ENCODE data around the gene SUSD4. TPM values are rescaled to one million over a fixed set of nuclear protein-coding genes. Genes with fewer than 3 reads are reported as not detected.
A peak's percentile ranks its signal among the peaks of the same experiment; 100 is the strongest.

Gene SUSD4
- total and polyA plus RNA-seq, 2 of the 8 experiments (the other 6 are each of a cell fraction or from before 2014, with no cell fraction given), result 3.9 to 5.2 TPM

DNA sequence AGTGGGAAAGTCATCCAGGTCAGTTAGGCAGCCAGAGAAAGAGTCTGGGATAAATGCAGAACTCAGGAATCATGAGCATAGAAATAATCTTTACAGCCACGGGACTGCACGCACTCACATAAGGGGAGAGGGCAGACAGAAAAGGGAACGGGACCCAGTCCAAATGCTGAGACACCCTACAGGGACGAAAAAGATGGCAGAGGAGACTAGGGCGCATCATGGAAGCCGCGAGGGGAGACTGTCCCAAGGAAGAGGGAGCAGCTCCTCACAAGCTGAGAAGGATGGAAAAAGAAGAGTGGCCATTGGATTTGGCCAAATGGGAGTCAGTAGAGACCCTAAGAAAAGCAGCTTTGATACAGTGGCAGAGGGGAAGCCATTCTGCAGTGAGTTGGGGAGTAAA, 118.0 kb downstream of the SUSD4 start:
- Histone ChIP-seq H3K14ac (ENCODE audit: insufficient read length) (no peak overlapping the region), H3K27ac (ENCODE audit: low read depth, low read length) (no peak overlapping the region), H3K79me2 (ENCODE audit: control insufficient read depth in 1 of 2, insufficient read depth in 2 of 2, low read length in 2 of 2) (no peaks in the 10 kb centered on the region), H2BK5ac (ENCODE audit: low read depth, low read length) (no peak overlapping the region), H3K56ac (replicated peaks; ENCODE audit: insufficient read length, low read depth, low read length) (no peak overlapping the region), H3K27me3 (replicated peaks in 1 of 4; ENCODE audit: control insufficient read depth in 3 of 4, extremely low read depth in 1 of 4, insufficient read depth in 3 of 4, low read length in 3 of 4) (no peaks in the 10 kb centered on the region; a peak in 1 of 7 replicates), H3K23ac (ENCODE audit: insufficient read length) (no peak overlapping the region), H3K4me1 (replicated peaks in 1 of 4; ENCODE audit: control insufficient read depth in 3 of 4, insufficient read depth in 4 of 4, low read length in 3 of 4) (no peaks in the 10 kb centered on the region), H4K5ac (ENCODE audit: insufficient read length, low read depth, low read length) (no peak overlapping the region), H4K20me1 (replicated peaks in 1 of 2; ENCODE audit: control insufficient read depth in 1 of 2, insufficient read depth in 2 of 2, low read length in 2 of 2) (no peaks in the 10 kb centered on the region), H4K91ac (replicated peaks; ENCODE audit: insufficient read length, low read length) (no peak overlapping the region), H3K79me1 (ENCODE audit: low read depth, low read length) (no peaks in the 10 kb centered on the region), H3K36me3 (ENCODE audit: control insufficient read depth in 2 of 4, insufficient read depth in 4 of 4, low read length in 3 of 4) (no peaks in the 10 kb centered on the region), H4K8ac (ENCODE audit: extremely low read depth, insufficient read depth, low read length) (no peak overlapping the region), H3K18ac (ENCODE audit: extremely low read depth, low read length) (no peak overlapping the region), H3K4me2 (ENCODE audit: insufficient read depth in 1 of 2, low read depth in 2 of 2, low read length in 2 of 2) (no peak overlapping the region), H3K4ac (replicated peaks; ENCODE audit: insufficient read length, low read depth, low read length) (no peak overlapping the region), H3K9ac (replicated peaks in 1 of 4; ENCODE audit: extremely low read depth in 1 of 4, low read depth in 3 of 4, low read length in 3 of 4) (no peak overlapping the region), H3K4me3 (ENCODE audit: extremely low read depth in 1 of 4, insufficient read depth in 2 of 4, low read depth in 3 of 4, low read length in 4 of 4) (no peak overlapping the region), H3K9me3 (ENCODE audit: insufficient read depth in 2 of 2, low read depth in 1 of 2, low read length in 1 of 2) (no peaks in the 10 kb centered on the region), H3K23me2 (ENCODE audit: low read depth, low read length) (no peaks in the 10 kb centered on the region), H2BK15ac (ENCODE audit: low read length) (no peak overlapping the region), H2AK5ac (ENCODE audit: low read depth, low read length) (no peak overlapping the region), H2BK20ac (ENCODE audit: low read length) (no peak overlapping the region), H2AFZ (ENCODE audit: low read length) (no peak overlapping the region), H2BK120ac (replicated peaks; ENCODE audit: low read depth, low read length) (no peak overlapping the region), H2BK12ac (ENCODE audit: low read depth, low read length) (no peak overlapping the region)
- ChIA-PET POLR2A (ENCODE audit: partially characterized antibody) (no interaction called here), CTCF (ENCODE audit: partially characterized antibody) (interaction anchor here (0.7 to 1.6 kb wide), 4 partner anchors 19 to 438 kb away, joined by 3 to 4 read pairs (median 4); no protein-coding TSS in a partner anchor)
- 94% methylated on average over 6 of the region's 7 CpGs; no CpG with 5 or more reads in 1 of the 2 experiments for WGBS, 2 experiments (ENCODE audit: extremely low coverage in 1 of 2, insufficient coverage in 1 of 2, insufficient read length in 1 of 2, insufficient replicate concordance in 2 of 2, low coverage in 1 of 2, low lambda C conversion rate in 2 of 2, missing lambda C conversion rate in 1 of 2)
- TF ChIP-seq ASH2L (IDR thresholded peaks at IDR 0.05; ENCODE audit: low read length) (no peak), SAP30 (IDR thresholded peaks at IDR 0.05; ENCODE audit: insufficient read depth, insufficient replicate concordance, low read length) (no peak), PHF8 (conservative IDR thresholded peaks at IDR 0.05; ENCODE audit: low read depth, low read length) (no peak), RBBP5 (IDR thresholded peaks at IDR 0.05; ENCODE audit: borderline replicate concordance, low read depth, low read length) (no peak), BRCA1 (IDR thresholded peaks at IDR 0.05; ENCODE audit: low read depth, low read length) (no peak), YY1 (IDR thresholded peaks at IDR 0.05; ENCODE audit: low read depth, low read length) (no peak), CHD2 (IDR thresholded peaks at IDR 0.05; ENCODE audit: low read length) (no peak), SIN3A (conservative IDR thresholded peaks at IDR 0.05 in 1 of 2, IDR thresholded peaks at IDR 0.05 in 1 of 2; ENCODE audit: low read depth in 1 of 2, low read length in 2 of 2) (no peak), POU5F1 (IDR thresholded peaks at IDR 0.05; ENCODE audit: low read depth, low read length) (no peak), CHD1 (IDR thresholded peaks at IDR 0.05; ENCODE audit: low read depth, low read length) (no peak), EGR1 (IDR thresholded peaks at IDR 0.05; ENCODE audit: borderline replicate concordance, low read depth, low read length) (no peak), RAD21 (IDR thresholded peaks at IDR 0.05 in 1 of 2, conservative IDR thresholded peaks at IDR 0.05 in 1 of 2; ENCODE audit: low read depth in 2 of 2, low read length in 2 of 2) (no peak), TBP (IDR thresholded peaks at IDR 0.05; ENCODE audit: low read depth, low read length) (no peak)
- DNase-seq (ENCODE audit: low read depth in 1 of 2, low spot score in 2 of 2) (peak in 1 of 2 experiments; percentile 8), FAIRE-seq (no peak)

All from H1 (cell line).